PC-3 (cell line): Measurements from ENCODE around the gene SCD5. TPM values are rescaled to one million over a fixed set of nuclear protein-coding genes. Genes with fewer than 3 reads are reported as not detected.
A peak's percentile ranks its signal among the peaks of the same experiment; 100 is the strongest.

Experiments used
- ATAC-seq: fragments of 200-7000 bp; cut with Tn5 transposase; 2 replicates; pipeline ENCODE4 v1.9.1; 2020; ENCODE audit warnings: mild to moderate bottlenecking, moderate library complexity
- BruUV-seq: library from RNA; stranded (reverse); fragments of 400-500 nt; replicated peaks from 2 replicates; lab custom pipeline; 2021; lab: Mats Ljungman, UMichigan
- CTCF ChIA-PET: fragments of 300-600 bp; sonication (Branson Sonifier 250); formaldehyde crosslinking; loops from one replicate; lab custom pipeline; 2022; ENCODE audit warnings: antibody characterized with exemption; lab: Charles Lee
- POLR2A ChIA-PET: fragments of 300-600 bp; sonication (Branson Sonifier 250); formaldehyde crosslinking; loops from one replicate; lab custom pipeline; 2022; ENCODE audit warnings: antibody characterized with exemption; ENCODE audit not compliant: unreplicated experiment; lab: Charles Lee
- DNase-seq: peaks from one replicate; pipeline ENCODE4 v3.0.0-alpha.2; 2015
- H2AFZ ChIP-seq: fragments of 300-600 bp; sonication (generic); 2 replicates; pipeline ENCODE4 v1.6.0; 2016; ENCODE audit warnings: antibody characterized with exemption, low read length
- H3F3A ChIP-seq: fragments of 300-600 bp; sonication (generic); one replicate; pipeline ENCODE4 v1.6.0; 2017; ENCODE audit warnings: antibody characterized with exemption, low read length, control low read depth, mild to moderate bottlenecking; ENCODE audit not compliant: unreplicated experiment
- H3K27ac ChIP-seq: fragments of 300-600 bp; sonication (generic); 2 replicates; pipeline ENCODE4 v1.5.1; 2016; ENCODE audit warnings: mild to moderate bottlenecking, low read length
- H3K27me3 ChIP-seq: fragments of 300-600 bp; sonication (generic); 2 replicates; pipeline ENCODE4 v1.6.1; 2016; ENCODE audit warnings: low read length, mixed read lengths
- H3K36me3 ChIP-seq: fragments of 300-600 bp; sonication (generic); 2 replicates; pipeline ENCODE4 v1.6.1; 2016; ENCODE audit warnings: low read depth, mixed run types, low read length, mixed read lengths
- H3K4me1 ChIP-seq: fragments of 300-600 bp; sonication (generic); 2 replicates; pipeline ENCODE4 v1.5.1; 2016; ENCODE audit warnings: low read length; ENCODE audit not compliant: insufficient read depth
- H3K4me2 ChIP-seq: fragments of 300-600 bp; sonication (generic); 2 replicates; pipeline ENCODE4 v1.6.0; 2016; ENCODE audit warnings: low read length
- H3K4me3 ChIP-seq: fragments of 300-600 bp; sonication (generic); 2 replicates; pipeline ENCODE4 v1.5.1; 2016; ENCODE audit warnings: mild to moderate bottlenecking, low read length, mixed read lengths
- H3K79me2 ChIP-seq: fragments of 300-600 bp; sonication (generic); 2 replicates; pipeline ENCODE4 v1.6.1; 2017; ENCODE audit warnings: low read length, mixed read lengths
- H3K9ac ChIP-seq: fragments of 300-600 bp; sonication (generic); 2 replicates; pipeline ENCODE4 v1.6.0; 2016; ENCODE audit warnings: mild to moderate bottlenecking, low read length
- H3K9me2 ChIP-seq: fragments of 300-600 bp; sonication (generic); replicated peaks from 2 replicates; pipeline ENCODE4 v1.6.1; 2016; ENCODE audit warnings: mixed run types, low read length, mixed read lengths
- H3K9me3 ChIP-seq: fragments of 300-600 bp; sonication (generic); 2 replicates; pipeline ENCODE4 v1.6.1; 2016; ENCODE audit warnings: low read length, mixed read lengths
- H4K20me1 ChIP-seq: fragments of 300-600 bp; sonication (generic); 2 replicates; pipeline ENCODE4 v1.6.1; 2016; ENCODE audit warnings: low read length, mixed read lengths
- CTCF ChIP-seq: fragments of 300-600 bp; sonication (generic); conservative IDR thresholded peaks from 2 replicates; pipeline ENCODE4 v1.5.1; 2017; ENCODE audit warnings: antibody characterized with exemption, low read depth, mild to moderate bottlenecking, low read length
- EZH2 ChIP-seq: fragments of 300-600 bp; sonication (generic); IDR thresholded peaks from one replicate; pipeline ENCODE4 v1.6.1; 2017; ENCODE audit warnings: antibody characterized with exemption, mild to moderate bottlenecking, low read length; ENCODE audit not compliant: unreplicated experiment
- EZH2phosphoT487 ChIP-seq: fragments of 300-600 bp; sonication (generic); IDR thresholded peaks from 2 replicates; pipeline ENCODE4 v1.6.1; 2018; ENCODE audit warnings: mild to moderate bottlenecking, antibody characterized with exemption, low read length, borderline replicate concordance
- intact Hi-C: fragments of 100-400 bp; cut with micrococcal nuclease; formaldehyde crosslinking; loops from 2 replicates; pipeline ENCODE4 v1.9.0; 2023
- total RNA-seq: library from RNA; depleted of rRNA; stranded (reverse); fragments of >200 nt; gene quantifications from 2 replicates; pipeline ENCODE4 v1.2.3, GENCODE V29; 2014

SCD5 gene
- total RNA-seq, 1 experiment from 2014 or later, result 3.8 TPM

DNA sequence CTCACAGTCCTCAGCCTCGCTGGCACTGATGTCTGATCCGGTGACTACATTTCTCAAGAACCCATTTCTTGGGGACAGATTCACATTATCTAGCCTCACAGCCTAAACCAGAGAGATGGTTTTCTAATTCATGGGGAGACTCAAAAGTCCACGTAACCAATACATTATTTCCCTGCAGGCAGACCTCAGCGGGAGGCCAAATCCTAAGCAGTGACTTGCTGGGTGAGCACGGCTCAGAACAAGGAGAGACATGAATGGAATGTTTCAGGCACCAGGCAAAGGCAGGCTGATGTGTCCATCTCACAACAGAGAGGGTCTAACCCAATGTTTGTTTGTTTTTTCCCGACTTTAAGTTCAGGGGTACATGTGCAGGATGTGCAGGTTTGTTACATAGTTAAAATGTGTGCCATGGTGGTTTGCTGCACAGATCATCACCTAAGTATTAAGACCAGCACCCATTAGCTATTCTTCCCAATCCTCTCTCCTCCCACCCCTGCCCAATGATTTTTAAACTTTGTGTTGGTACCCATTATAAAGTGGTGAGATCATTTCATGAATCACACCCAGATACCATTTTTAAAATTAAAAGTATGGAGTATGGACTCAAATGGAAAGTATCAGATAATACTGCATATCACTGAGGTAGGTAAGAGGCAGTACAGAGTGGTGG is 53.3 kb downstream of the SCD5 start:
- ATAC-seq, result no peak
- H3K4me3 ChIP-seq, result no peak overlapping the region
- H3K9me3 ChIP-seq, result no peaks in the 10 kb centered on the region
- H3K79me2 ChIP-seq, result no peaks in the 10 kb centered on the region
- no peak overlapping the region for H2AFZ ChIP-seq
- intact Hi-C loops, result no loop called here
- no TSS peak for BruUV-seq
- H3K36me3 ChIP-seq, result no peaks in the 10 kb centered on the region
- DNase-seq, result no peak
- no peaks in the 10 kb centered on the region for H3F3A ChIP-seq
- H3K4me2 ChIP-seq, result no peak overlapping the region
- POLR2A ChIA-PET, result no interaction called here
- no peaks in the 10 kb centered on the region for H3K27me3 ChIP-seq
- CTCF ChIA-PET, result no interaction called here
- no peaks in the 10 kb centered on the region for H4K20me1 ChIP-seq
- TF ChIP-seq EZH2phosphoT487 (no peak), EZH2 (no peak), CTCF (no peak)
- no peak overlapping the region for H3K27ac ChIP-seq
- H3K9ac ChIP-seq, result no peak overlapping the region
- no peaks in the 10 kb centered on the region for H3K9me2 ChIP-seq
- no peaks in the 10 kb centered on the region for H3K4me1 ChIP-seq

DNA sequence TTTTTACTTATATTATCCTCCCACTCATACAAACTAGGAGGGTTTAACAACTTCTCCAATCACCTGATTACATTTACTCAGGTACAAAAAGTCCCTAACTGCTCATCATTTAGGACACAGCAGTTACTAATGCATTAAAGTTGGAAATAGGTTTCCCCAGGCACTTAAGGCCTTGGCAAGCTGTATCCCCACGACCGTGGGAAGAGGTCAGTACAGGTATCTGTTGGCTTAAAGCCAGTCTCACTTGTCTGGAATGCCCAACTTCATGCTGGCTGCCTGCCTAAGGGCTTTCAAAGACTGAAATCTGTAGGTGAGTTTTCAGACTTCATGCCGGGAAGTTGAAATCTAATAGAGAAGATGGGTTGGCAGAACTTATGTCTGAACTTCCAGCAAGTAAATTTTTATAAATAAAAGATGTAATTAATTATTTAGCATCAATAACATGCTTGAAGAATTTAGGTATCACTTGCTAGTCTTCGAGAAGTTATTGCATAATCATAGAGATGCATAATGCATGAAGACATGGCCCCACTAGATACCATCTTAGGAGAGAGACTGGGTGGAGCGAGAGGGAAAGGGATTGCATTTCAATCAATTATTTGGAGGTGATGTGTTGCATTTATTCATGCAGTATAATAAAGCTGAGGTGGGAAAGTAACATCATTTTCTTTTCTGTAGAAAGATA is 54.2 kb downstream of the SCD5 start:
- Histone ChIP-seq H3F3A (no peaks in the 10 kb centered on the region), H3K27me3 (no peaks in the 10 kb centered on the region), H3K4me3 (no peak overlapping the region), H3K36me3 (no peaks in the 10 kb centered on the region), H3K9me2 (no peaks in the 10 kb centered on the region), H3K27ac (no peak overlapping the region), H3K9ac (no peak overlapping the region), H4K20me1 (no peaks in the 10 kb centered on the region), H2AFZ (no peak overlapping the region), H3K4me2 (no peak overlapping the region), H3K79me2 (no peaks in the 10 kb centered on the region), H3K9me3 (no peaks in the 10 kb centered on the region), H3K4me1 (no peaks in the 10 kb centered on the region)
- CTCF ChIA-PET, result no interaction called here
- intact Hi-C loops, result no loop called here
- BruUV-seq, result no TSS peak
- TF ChIP-seq EZH2phosphoT487 (no peak), CTCF (no peak), EZH2 (no peak)
- peak; percentile 2 for DNase-seq
- POLR2A ChIA-PET, result no interaction called here
- ATAC-seq, result no peak

- CTCF ChIA-PET, result no interaction called here
- Histone ChIP-seq H3K4me2 (no peak overlapping the region), H3K79me2 (no peaks in the 10 kb centered on the region), H3K27me3 (no peaks in the 10 kb centered on the region), H3K9ac (no peak overlapping the region), H3F3A (no peaks in the 10 kb centered on the region), H3K9me2 (no peaks in the 10 kb centered on the region), H3K4me1 (no peaks in the 10 kb centered on the region), H3K9me3 (no peaks in the 10 kb centered on the region), H4K20me1 (no peaks in the 10 kb centered on the region), H3K27ac (no peak overlapping the region), H2AFZ (no peak overlapping the region), H3K36me3 (peaks cover 2% of the 10 kb centered on the region; the same call in 1 of the 2 replicates), H3K4me3 (no peak overlapping the region)
- no peak for DNase-seq
- POLR2A ChIA-PET, result interaction anchor here (0.6 kb wide), 1 partner anchor 77 kb away, joined by 9 read pairs; no protein-coding TSS in a partner anchor
- no TSS peak for BruUV-seq
- TF ChIP-seq CTCF, result no peak
- TF ChIP-seq EZH2, result no peak
- no peak for TF ChIP-seq EZH2phosphoT487
- intact Hi-C loops, result no loop called here
- no peak for ATAC-seq
Measured at GRCh38 chr4:82741188-82741587, 57.4 kb downstream of the SCD5 start.
